ENCODE data around the gene DTNA. TPM values are rescaled to one million over a fixed set of nuclear protein-coding genes. Genes with fewer than 3 reads are reported as not detected.
"Not testable (repeated sequence)": the region's sequence is repeated elsewhere in the genome, so short reads cannot be mapped to it uniquely, and the experiment has no call there.

Gene DTNA
- total RNA-seq, 6 experiments from 2014 or later: 0.58 to 1.2 (median 0.98) TPM

GRCh38 chr18:34723143-34723542, 13.0 kb downstream of the DTNA start:
- H3K4me3 Mint-ChIP-seq: no peak overlapping the region
- peaks cover 2% of the 10 kb centered on the region for H3K27me3 Mint-ChIP-seq (ENCODE audit: insufficient read depth)
- no peaks in the 10 kb centered on the region for H3K9me3 Mint-ChIP-seq
- no peak for DNase-seq
- no peaks in the 10 kb centered on the region for H3K36me3 Mint-ChIP-seq (ENCODE audit: low read depth)
- TF ChIP-seq CTCF (IDR thresholded peaks at IDR 0.05): peak; percentile 47
- H3K4me1 Mint-ChIP-seq (ENCODE audit: low read depth): peaks cover 6% of the 10 kb centered on the region; the same call in 1 of the 2 replicates
- no peak overlapping the region for H3K27ac Mint-ChIP-seq

GRCh38 chr18:34725737-34726136, 15.6 kb downstream of the DTNA start:
- not testable (repeated sequence) for H3K4me3 Mint-ChIP-seq; H3K4me1 Mint-ChIP-seq (ENCODE audit: low read depth); H3K36me3 Mint-ChIP-seq (ENCODE audit: low read depth); H3K9me3 Mint-ChIP-seq; H3K27me3 Mint-ChIP-seq (ENCODE audit: insufficient read depth); H3K27ac Mint-ChIP-seq; DNase-seq

GRCh38 chr18:34726286-34727004, 16.3 kb downstream of the DTNA start:
- Mint-ChIP-seq H3K27ac (no peak overlapping the region), H3K36me3 (ENCODE audit: low read depth) (no peaks in the 10 kb centered on the region), H3K4me3 (no peak overlapping the region), H3K4me1 (ENCODE audit: low read depth) (peaks cover 6% of the 10 kb centered on the region; the same call in 1 of the 2 replicates), H3K9me3 (no peaks in the 10 kb centered on the region), H3K27me3 (ENCODE audit: insufficient read depth) (no peaks in the 10 kb centered on the region; the same call in 1 of the 2 replicates)
- peak; percentile 9; the same call in 1 of the 2 replicates for TF ChIP-seq CTCF (IDR thresholded peaks at IDR 0.05)
- no peak for DNase-seq

GRCh38 chr18:34729264-34729663, 19.2 kb downstream of the DTNA start:
- Mint-ChIP-seq H3K4me3 (no peak overlapping the region), H3K27me3 (ENCODE audit: insufficient read depth) (no peaks in the 10 kb centered on the region; the same call in 1 of the 2 replicates), H3K27ac (no peak overlapping the region), H3K36me3 (ENCODE audit: low read depth) (no peaks in the 10 kb centered on the region), H3K4me1 (ENCODE audit: low read depth) (peaks cover 6% of the 10 kb centered on the region; the same call in 1 of the 2 replicates), H3K9me3 (no peaks in the 10 kb centered on the region)
- peak; percentile 20 for DNase-seq
- TF ChIP-seq CTCF (IDR thresholded peaks at IDR 0.05): peak; percentile 78

- H3K36me3 Mint-ChIP-seq (ENCODE audit: low read depth): no peaks in the 10 kb centered on the region
- TF ChIP-seq CTCF (IDR thresholded peaks at IDR 0.05): no peak
- H3K4me1 Mint-ChIP-seq (ENCODE audit: low read depth): peaks cover 6% of the 10 kb centered on the region; the same call in 1 of the 2 replicates
Observed at GRCh38 chr18:34729740-34730355, 19.8 kb downstream of the DTNA start.

GRCh38 chr18:34730774-34731173, 20.7 kb downstream of the DTNA start:
- Mint-ChIP-seq H3K36me3 (ENCODE audit: low read depth) (no peaks in the 10 kb centered on the region), H3K9me3 (no peaks in the 10 kb centered on the region), H3K4me1 (ENCODE audit: low read depth) (peaks cover 6% of the 10 kb centered on the region; the same call in 1 of the 2 replicates), H3K4me3 (no peak overlapping the region), H3K27me3 (ENCODE audit: insufficient read depth) (peaks cover 2% of the 10 kb centered on the region; the same call in 1 of the 2 replicates), H3K27ac (no peak overlapping the region)
- DNase-seq: no peak
- no peak for TF ChIP-seq CTCF (IDR thresholded peaks at IDR 0.05)

More at GRCh38 chr18:34729740-34730355, 19.8 kb downstream of the DTNA start:
- Mint-ChIP-seq H3K9me3 (no peaks in the 10 kb centered on the region), H3K27ac (no peak overlapping the region), H3K4me3 (no peak overlapping the region), H3K27me3 (ENCODE audit: insufficient read depth) (no peaks in the 10 kb centered on the region; the same call in 1 of the 2 replicates)
- no peak for DNase-seq

All from HFFc6 (cell line).